Spleen (tissue), 11 donors: Measurements from ENCODE around the gene GRK3. TPM values are rescaled to one million over a fixed set of nuclear protein-coding genes. Genes with fewer than 3 reads are reported as not detected.
A peak's percentile ranks its signal among the peaks of the same experiment; 100 is the strongest.

Experiments used
- DNase-seq: peaks from one replicate; pipeline ENCODE4 v3.0.0-alpha.2; 2020
- H3K27ac ChIP-seq, 8 donors: fragments of 200-600 bp; sonication (generic) in 7 of 8; 1 replicate in 4 of 8; 2 replicates in 4 of 8; pipeline versions ENCODE4 v1.5.0 to v1.8.0; 2016 to 2021; ENCODE audit warnings: inconsistent platforms in 4 of 8, mild to moderate bottlenecking in 4 of 8, moderate library complexity in 1 of 8
- H3K27me3 ChIP-seq, 7 donors: fragments of 200-600 bp; sonication (generic) in 6 of 7; replicated peaks in 1 of 7; 1 replicate in 4 of 7; 2 replicates in 3 of 7; pipeline versions ENCODE4 v1.5.0 to v1.8.0; 2016 to 2021; ENCODE audit warnings: inconsistent platforms in 3 of 7, mild to moderate bottlenecking in 1 of 7
- H3K36me3 ChIP-seq, 6 donors: fragments of 200-600 bp; sonication (generic) in 5 of 6; 1 replicate in 4 of 6; 2 replicates in 2 of 6; pipeline versions ENCODE4 v1.5.0 to v1.8.0; 2016 to 2021; ENCODE audit warnings: inconsistent platforms in 2 of 6
- H3K4me1 ChIP-seq, 6 donors: fragments of 200-600 bp; sonication (generic) in 5 of 6; 1 replicate in 3 of 6; 2 replicates in 3 of 6; pipeline versions ENCODE4 v1.5.0 to v1.8.0; 2016 to 2021; ENCODE audit warnings: inconsistent platforms in 3 of 6
- H3K4me3 ChIP-seq, 8 donors: fragments of 200-600 bp; sonication (generic) in 7 of 8; 1 replicate in 4 of 8; 2 replicates in 4 of 8; pipeline versions ENCODE4 v1.5.0 to v1.8.0; 2016 to 2021; ENCODE audit warnings: inconsistent platforms in 4 of 8, mild to moderate bottlenecking in 4 of 8, moderate library complexity in 2 of 8
- H3K9me3 ChIP-seq, 8 donors: fragments of 200-600 bp; sonication (generic) in 7 of 8; 1 replicate in 4 of 8; 2 replicates in 4 of 8; pipeline versions ENCODE4 v1.5.0 to v1.8.0; 2016 to 2021; ENCODE audit warnings: inconsistent platforms in 4 of 8
- CTCF ChIP-seq, 11 experiments: fragments of 200-600 bp in 7 of 11; fragments of 450-650 bp in 4 of 11; sonication (generic) in 4 of 11; IDR thresholded peaks in 8 of 11; conservative IDR thresholded peaks in 3 of 11; 1 replicate in 7 of 11; 2 replicates in 4 of 11; pipeline versions ENCODE4 v1.4.0 to v1.8.0; 2016 to 2021; ENCODE audit warnings: antibody characterized with exemption in 11 of 11, inconsistent platforms in 4 of 11, mild to moderate bottlenecking in 1 of 11
- POLR2A ChIP-seq, 3 donors: fragments of 450-650 bp; IDR thresholded peaks; one replicate each; pipeline ENCODE4 v1.5.1; 2017; ENCODE audit warnings: antibody characterized with exemption in 3 of 3, mild to moderate bottlenecking in 1 of 3
- POLR2AphosphoS5 ChIP-seq, 3 donors: sonication (generic); formaldehyde crosslinking; IDR thresholded peaks; one replicate each; pipeline ENCODE4 v1.5.1; 2017; ENCODE audit warnings: antibody characterized with exemption in 3 of 3
- WGBS, 5 donors: extraction: QIAGEN DNeasy Blood & Tissue Kit in 3 of 5; methylation state at CpG; one replicate each; pipeline versions ENCODE4 v1.1.5 to v1.1.7; 2013 to 2018; 5-methylcytosine and 5-hydroxymethylcytosine counted together
- intact Hi-C: fragments of 100-400 bp; cut with DNase I; formaldehyde crosslinking; loops from one replicate; pipeline ENCODE4 v1.15.0; 2023; ENCODE audit warnings: low total_unique reads
- polyA plus RNA-seq, 3 donors: library from polyadenylated mRNA; stranded (reverse); fragments of 200-250 nt; gene quantifications; one replicate each; pipeline ENCODE4 v1.2.1, GENCODE V29; 2013
- total RNA-seq, 7 donors: library from RNA; depleted of rRNA in 3 of 7; stranded (reverse); fragments of >200 nt in 3 of 7; fragmentation: NEBNext Ultra II Directional in 4 of 7; extraction: Animal tissue kit (Norgen Biotek cat#: 25700) in 4 of 7; gene quantifications; one replicate each; pipeline versions ENCODE4 v1.1.0 to v1.2.1, GENCODE V29; 2016 to 2021
- donor health status: healthy with polysubstance abuse.
- donor health status: DM: no; HTN: no; CAD: no; lungs with moderate emphysema.
- donor health status: DM: no; HTN: no; CAD: no.
- donor health status: Bipolar disorder and iron deficiency.
- donor health status: healthy.
- donor health status: DM: no; HTN: no; CAD: no.
- donor health status: DM: yes; HTN: yes; CAD: no.

Gene GRK3
- total and polyA plus RNA-seq, 10 donors, result 9.3 to 60.7 (median 45.7) TPM

DNA sequence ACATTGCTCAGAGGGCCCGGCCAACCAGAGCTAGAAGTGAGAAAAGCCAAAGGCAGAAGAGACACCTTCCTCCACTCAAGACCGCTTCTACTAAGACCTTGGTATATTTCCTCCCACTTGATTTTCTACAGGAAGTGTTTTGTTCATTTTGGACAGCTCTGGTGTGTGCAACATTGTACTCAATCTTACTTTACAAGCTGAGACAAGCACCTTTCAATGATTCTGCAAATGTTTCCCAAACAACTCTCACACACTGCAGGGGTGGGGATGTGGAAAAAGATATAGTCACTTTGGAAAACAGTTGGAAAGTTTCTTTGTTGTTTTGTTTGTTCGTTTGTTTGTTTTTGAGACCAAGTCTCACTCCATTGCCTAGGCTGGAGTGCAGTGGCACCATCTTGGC is 193.2 kb downstream of the GRK3 start:
- intact Hi-C loops, result no loop called here
- TF ChIP-seq POLR2AphosphoS5 (IDR thresholded peaks at IDR 0.05) (no peak), CTCF (IDR thresholded peaks at IDR 0.05 in 8 of 11, conservative IDR thresholded peaks at IDR 0.05 in 3 of 11) (no peak), POLR2A (IDR thresholded peaks at IDR 0.05) (no peak)
- H3K36me3 ChIP-seq, result no peaks in the 10 kb centered on the region
- no peaks in the 10 kb centered on the region for H3K27me3 ChIP-seq
- no peaks in the 10 kb centered on the region for H3K9me3 ChIP-seq
- peaks cover 0 to 42% (median 8%) of the 10 kb centered on the region in 6 donors for H3K4me1 ChIP-seq
- no peak overlapping the region for H3K4me3 ChIP-seq
- WGBS, 5 donors, result 44 to 64% (median 51%) methylated on average over 3 of the region's 3 CpGs
- no peak for DNase-seq
- H3K27ac ChIP-seq, result peak overlapping the region in 3 of 8 donors; percentile 14 to 62 (median 42)

DNA sequence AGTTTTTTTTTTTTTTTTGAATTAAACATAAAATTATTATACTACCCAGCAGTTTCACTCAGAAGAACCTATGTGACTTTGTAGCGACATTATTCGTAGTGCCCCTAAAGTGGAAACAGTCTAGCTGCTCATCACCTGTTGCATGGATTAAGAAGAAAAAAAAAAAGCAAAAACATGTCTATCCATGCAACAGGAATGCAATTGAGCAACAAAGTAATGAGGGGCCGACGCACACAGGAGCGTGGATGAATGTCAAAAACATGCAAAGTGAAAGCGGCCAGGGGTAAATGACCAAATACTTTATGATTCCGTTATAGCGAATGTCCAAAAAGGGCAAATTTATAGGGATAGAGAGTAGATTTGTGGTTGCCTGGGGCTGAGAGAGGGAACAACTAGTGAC is 193.8 kb downstream of the GRK3 start:
- H3K27ac ChIP-seq, result peak overlapping the region in 1 of 8 donors; percentile 62
- intact Hi-C loops, result no loop called here
- H3K4me3 ChIP-seq, result no peak overlapping the region
- DNase-seq, result no peak
- WGBS, 5 donors, result 87 to 98% (median 95%) methylated on average over 8 of the region's 8 CpGs
- H3K4me1 ChIP-seq, result peaks cover 0 to 42% (median 8%) of the 10 kb centered on the region in 6 donors
- H3K36me3 ChIP-seq, result no peaks in the 10 kb centered on the region
- TF ChIP-seq POLR2AphosphoS5 (IDR thresholded peaks at IDR 0.05) (no peak), CTCF (IDR thresholded peaks at IDR 0.05 in 8 of 11, conservative IDR thresholded peaks at IDR 0.05 in 3 of 11) (no peak), POLR2A (IDR thresholded peaks at IDR 0.05) (no peak)
- H3K9me3 ChIP-seq, result no peaks in the 10 kb centered on the region
- no peaks in the 10 kb centered on the region for H3K27me3 ChIP-seq

GRCh38 chr22:25759825-25760231 is 195.4 kb downstream of the GRK3 start:
- Histone ChIP-seq H3K27me3 (peaks cover 0 to 7% (median 0%) of the 10 kb centered on the region in 7 donors), H3K9me3 (no peaks in the 10 kb centered on the region), H3K4me3 (no peak overlapping the region), H3K4me1 (peaks cover 0 to 42% (median 8%) of the 10 kb centered on the region in 6 donors), H3K36me3 (no peaks in the 10 kb centered on the region), H3K27ac (peak overlapping the region in 4 of 8 donors; percentile 22 to 67 (median 39))
- no peak for DNase-seq
- intact Hi-C loops, result no loop called here
- WGBS, 5 donors, result 23 to 44% (median 27%) methylated on average over 5 of the region's 5 CpGs
- TF ChIP-seq POLR2AphosphoS5 (IDR thresholded peaks at IDR 0.05) (peak in 1 of 3 donors; percentile 55), CTCF (IDR thresholded peaks at IDR 0.05 in 8 of 11, conservative IDR thresholded peaks at IDR 0.05 in 3 of 11) (no peak), POLR2A (IDR thresholded peaks at IDR 0.05) (no peak)

- 47 to 81% (median 53%) methylated on average over 2 of the region's 2 CpGs for WGBS, 5 donors
- Histone ChIP-seq H3K36me3 (no peaks in the 10 kb centered on the region), H3K9me3 (peaks cover 0 to 2% (median 0%) of the 10 kb centered on the region in 8 donors), H3K27ac (peak overlapping the region in 4 of 8 donors; percentile 22 to 67 (median 39)), H3K4me1 (peaks cover 0 to 42% (median 8%) of the 10 kb centered on the region in 6 donors), H3K27me3 (peaks cover 0 to 7% (median 0%) of the 10 kb centered on the region in 7 donors), H3K4me3 (no peak overlapping the region)
- DNase-seq, result no peak
- intact Hi-C loops, result no loop called here
- no peak for TF ChIP-seq POLR2A (IDR thresholded peaks at IDR 0.05)
- no peak for TF ChIP-seq POLR2AphosphoS5 (IDR thresholded peaks at IDR 0.05)
- TF ChIP-seq CTCF (IDR thresholded peaks at IDR 0.05 in 8 of 11, conservative IDR thresholded peaks at IDR 0.05 in 3 of 11), result no peak
Observed at GRCh38 chr22:25760294-25760693, 195.8 kb downstream of the GRK3 start.
